HepG2 (cell line): ENCODE data around the gene KIF6. TPM values are rescaled to one million over a fixed set of nuclear protein-coding genes. Genes with fewer than 3 reads are reported as not detected.

Experiments
- ATAC-seq: fragments of 200-7000 bp; cut with Tn5 transposase; 3 replicates; pipeline ENCODE4 v1.9.1; 2020; ENCODE audit warnings: mild to moderate bottlenecking, moderate library complexity
- BruUV-seq: library from RNA; stranded (reverse); fragments of 400-500 nt; replicated peaks from 2 replicates; lab custom pipeline; 2021; lab: Mats Ljungman, UMichigan
- CTCF ChIA-PET: fragments of 300-600 bp; formaldehyde crosslinking; extraction: SDS; loops from one replicate; lab custom pipeline; 2021; ENCODE audit warnings: low total read pairs, inconsistent platforms, low intra/inter-chr PET ratio; lab: Yijun Ruan, JAX
- POLR2A ChIA-PET: fragments of 350-600 bp; sonication (Branson Sonifier 250); formaldehyde crosslinking; loops from one replicate; lab custom pipeline; 2020; ENCODE audit warnings: antibody characterized with exemption, inconsistent platforms; lab: Yijun Ruan, JAX
- DNase-seq: peaks from one replicate; pipeline ENCODE4 v3.0.0-alpha.2; 2015; ENCODE audit warnings: low spot score
- FAIRE-seq: peaks from 3 replicates; lab custom pipeline; 2011; peaks lifted over from hg19 to GRCh38; lab: Jason Lieb, UNC
- H2AFZ ChIP-seq: one replicate; pipeline ENCODE4 v1.6.1; 2011; ENCODE audit warnings: low read length, inconsistent platforms
- H3K27ac ChIP-seq: fragments of 300-600 bp; 3 replicates; pipeline ENCODE4 v1.8.0; 2011; ENCODE audit warnings: mixed run types, mild to moderate bottlenecking, mixed read lengths, low read length, inconsistent platforms; ENCODE audit not compliant: insufficient read depth; ENCODE audit errors: extremely low read length
- H3K27me3 ChIP-seq, 2 experiments: fragments of 200-600 bp in 1 of 2; 2 replicates in 1 of 2; 3 replicates in 1 of 2; pipeline versions ENCODE4 v1.6.0 to v1.8.0; 2011; ENCODE audit warnings: low read length in 2 of 2, mild to moderate bottlenecking in 2 of 2, moderate library complexity in 2 of 2, inconsistent platforms in 1 of 2; ENCODE audit not compliant: insufficient read depth in 2 of 2, control insufficient read depth in 1 of 2
- H3K36me3 ChIP-seq, 2 experiments: fragments of 200-600 bp in 1 of 2; replicated peaks in 1 of 2; 2 replicates in 1 of 2; 3 replicates in 1 of 2; pipeline versions ENCODE4 v1.5.1 to v1.8.0; 2011; ENCODE audit warnings: low read length in 2 of 2, inconsistent platforms in 1 of 2; ENCODE audit not compliant: insufficient read depth in 2 of 2, control insufficient read depth in 1 of 2
- H3K4me1 ChIP-seq: 2 replicates; pipeline ENCODE4 v1.5.1; 2012; ENCODE audit warnings: low read length, inconsistent platforms; ENCODE audit not compliant: insufficient read depth
- H3K4me2 ChIP-seq: 2 replicates; pipeline ENCODE4 v1.6.0; 2011; ENCODE audit warnings: low read depth, low read length, inconsistent platforms
- H3K4me3 ChIP-seq, 3 experiments: fragments of 200-600 bp in 1 of 3; sonication (generic), shearing (Covaris generic) in 1 of 3; replicated peaks in 1 of 3; 2 replicates each; pipeline ENCODE4 v1.5.1; 2011 to 2016; ENCODE audit warnings: low read length in 3 of 3, inconsistent platforms in 2 of 3, low read depth in 2 of 3, mild to moderate bottlenecking in 2 of 3, control low read depth in 1 of 3, mixed read lengths in 1 of 3; ENCODE audit not compliant: insufficient read depth in 1 of 3
- H3K79me2 ChIP-seq: one replicate; pipeline ENCODE4 v1.6.1; 2011; ENCODE audit warnings: low read length, inconsistent platforms; ENCODE audit not compliant: insufficient read depth
- H3K9ac ChIP-seq: 2 replicates; pipeline ENCODE4 v1.6.0; 2011; ENCODE audit warnings: mild to moderate bottlenecking, low read depth, low read length, inconsistent platforms; ENCODE audit not compliant: insufficient read depth
- H3K9me3 ChIP-seq: 2 replicates; pipeline ENCODE4 v1.5.1; 2012; ENCODE audit warnings: mild to moderate bottlenecking, low read length
- H4K20me1 ChIP-seq: 2 replicates; pipeline ENCODE4 v1.6.0; 2011; ENCODE audit warnings: inconsistent platforms, mild to moderate bottlenecking, low read length, moderate library complexity; ENCODE audit not compliant: insufficient read depth
- ARID3A ChIP-seq: IDR thresholded peaks from 2 replicates; pipeline ENCODE4 v1.6.1; 2012; ENCODE audit warnings: low read depth, low read length, improper control_type of control experiment
- CENPT ChIP-seq: sonication (generic); formaldehyde crosslinking; IDR thresholded peaks from 2 replicates; pipeline ENCODE4 v1.8.0; 2022; ENCODE audit warnings: low read depth, mild to moderate bottlenecking, moderate library complexity, missing genetic modification reagents
- NCOA5 ChIP-seq: sonication (generic); formaldehyde crosslinking; IDR thresholded peaks from 2 replicates; pipeline ENCODE4 v1.4.0; 2020; ENCODE audit warnings: missing genetic modification reagents
- PPARG ChIP-seq: conservative IDR thresholded peaks from 2 replicates; pipeline ENCODE4 v1.6.1; 2016; ENCODE audit warnings: missing biosample characterization, missing genetic modification reagents
- SP5 ChIP-seq: IDR thresholded peaks from 2 replicates; pipeline ENCODE4 v1.6.1; 2016; ENCODE audit warnings: low read depth, borderline replicate concordance
- SPEN ChIP-seq: sonication (generic); formaldehyde crosslinking; IDR thresholded peaks from 2 replicates; pipeline ENCODE4 v1.5.1; 2020; ENCODE audit warnings: low read depth, mild to moderate bottlenecking, missing genetic modification reagents
- TCF12 ChIP-seq, 2 experiments: fragments of 450-650 bp in 1 of 2; sonication (generic) in 1 of 2; formaldehyde crosslinking in 1 of 2; IDR thresholded peaks; 2 replicates each; pipeline versions ENCODE4 v1.6.1 to v1.8.0; 2017 to 2022; ENCODE audit warnings: antibody characterized with exemption in 1 of 2, mild to moderate bottlenecking in 1 of 2, missing genetic modification reagents in 1 of 2, moderate library complexity in 1 of 2
- ZBTB21 ChIP-seq: sonication (generic); formaldehyde crosslinking; IDR thresholded peaks from 2 replicates; pipeline ENCODE4 v1.4.0; 2020; ENCODE audit warnings: missing genetic modification reagents
- ZNF136 ChIP-seq: sonication (generic); formaldehyde crosslinking; IDR thresholded peaks from 2 replicates; pipeline ENCODE4 v1.8.1; 2022; ENCODE audit warnings: low read depth, mild to moderate bottlenecking, moderate library complexity, missing genetic modification reagents
- ZNF850 ChIP-seq: sonication (generic); formaldehyde crosslinking; conservative IDR thresholded peaks from 2 replicates; pipeline ENCODE4 v1.9.0; 2021; ENCODE audit warnings: mild to moderate bottlenecking, missing genetic modification reagents
- WGBS: methylation state at CpG from one replicate; pipeline ENCODE4 v1.1.6; 2017; ENCODE audit warnings: low lambda C conversion rate; 5-methylcytosine and 5-hydroxymethylcytosine counted together
- in situ Hi-C: cut with HindIII; loops from 2 replicates; pipeline ENCODE4 v1.10.0; 2017; ENCODE audit warnings: low pct_unique_long_range_greater_than_20kb; ENCODE audit not compliant: extremely low pct_ligation_motif_present
- intact Hi-C: fragments of 100-400 bp; cut with micrococcal nuclease; formaldehyde crosslinking; loops from one replicate; pipeline ENCODE4 v1.10.0; 2022; ENCODE audit not compliant: unreplicated experiment
- polyA plus RNA-seq, 8 experiments: library from polyadenylated mRNA; depleted of rRNA in 3 of 8; stranded (reverse) in 7 of 8; unstranded in 1 of 8; fragments of >200 nt; fragmentation: Illumina TruSeq in 4 of 8; extraction: Trizol in 4 of 8; gene quantifications; 2 replicates each; pipeline versions ENCODE4 v1.2.1 to v1.2.3, GENCODE V29; 2011 to 2016; ENCODE audit warnings: low read depth in 4 of 8, missing spikeins in 1 of 8, mixed read lengths in 1 of 8; ENCODE audit not compliant: insufficient read depth in 1 of 8
- total RNA-seq, 5 experiments: library from RNA; depleted of rRNA; stranded (reverse); fragments of >200 nt; fragmentation: Illumina TruSeq; extraction: Trizol; gene quantifications; 2 replicates each; pipeline ENCODE4 v1.2.3, GENCODE V29; 2016; ENCODE audit warnings: low read depth in 1 of 5
- TF ChIP-seq, protein P1 (sequence below): sonication (generic); formaldehyde crosslinking; IDR thresholded peaks from 2 replicates; pipeline ENCODE4 v1.4.0; 2020; ENCODE audit warnings: missing genetic modification reagents
- TF ChIP-seq, protein P2 (sequence below): sonication (generic); formaldehyde crosslinking; IDR thresholded peaks from 2 replicates; pipeline ENCODE4 v1.5.1; 2020; ENCODE audit warnings: mild to moderate bottlenecking, missing genetic modification reagents, moderate library complexity

Gene KIF6
- total and polyA plus RNA-seq, 2 of the 13 experiments (the other 11 are each of a cell fraction or from before 2014, with no cell fraction given), result 0.04 to 0.27 TPM

GRCh38 chr6:39289490-39289889 lies 435.7 kb downstream of the KIF6 start:
- TF ChIP-seq TCF12 (IDR thresholded peaks at IDR 0.05), result no peak
- TF ChIP-seq TCF12 (CRISPR knock-in tag; IDR thresholded peaks at IDR 0.05), result no peak
- Histone ChIP-seq H3K4me2 (no peak overlapping the region), H3K4me1 (no peaks in the 10 kb centered on the region), H4K20me1 (no peaks in the 10 kb centered on the region), H3K79me2 (no peaks in the 10 kb centered on the region), H3K36me3 (no peaks in the 10 kb centered on the region), H3K9me3 (no peaks in the 10 kb centered on the region), H3K27ac (no peak overlapping the region), H3K4me3 (no peak overlapping the region), H3K9ac (no peak overlapping the region), H3K27me3 (no peaks in the 10 kb centered on the region; a peak in 1 of 5 replicates), H2AFZ (no peak overlapping the region)
- ChIA-PET POLR2A (no interaction called here), CTCF (no interaction called here)
- intact Hi-C loops, result no loop called here
- ATAC-seq (no peak), DNase-seq (no peak), FAIRE-seq (no peak)
- BruUV-seq, result no TSS peak
- in situ Hi-C loops, result no loop called here
- 70% methylated on average over 2 of the region's 2 CpGs for WGBS

GRCh38 chr6:39287601-39288000 lies 437.6 kb downstream of the KIF6 start:
- BruUV-seq, result no TSS peak
- no peaks in the 10 kb centered on the region; a peak in 1 of 5 replicates for H3K27me3 ChIP-seq
- H3K9me3 ChIP-seq, result no peaks in the 10 kb centered on the region
- ChIA-PET CTCF (no interaction called here), POLR2A (interaction anchor here (0.7 kb wide), 1 partner anchor 24 kb away, joined by 3 read pairs; no protein-coding TSS in a partner anchor)
- no peaks in the 10 kb centered on the region for H3K36me3 ChIP-seq
- H3K9ac ChIP-seq, result no peak overlapping the region
- in situ Hi-C loops (no loop called here), intact Hi-C loops (no loop called here)
- H4K20me1 ChIP-seq, result no peaks in the 10 kb centered on the region
- no peak overlapping the region for H3K4me3 ChIP-seq
- no peak overlapping the region for H2AFZ ChIP-seq
- FAIRE-seq, result no peak
- no peak for ATAC-seq
- H3K27ac ChIP-seq, result no peak overlapping the region
- no peak overlapping the region for H3K4me2 ChIP-seq
- no peak for DNase-seq
- no peaks in the 10 kb centered on the region for H3K4me1 ChIP-seq
- WGBS, result 51% methylated on average over 3 of the region's 3 CpGs
- H3K79me2 ChIP-seq, result no peaks in the 10 kb centered on the region
- TF ChIP-seq SP5 (CRISPR knock-in tag) (no peak), ZNF136 (no peak), NCOA5 (CRISPR knock-in tag) (no peak), CENPT (no peak), ZNF850 (CRISPR knock-in tag) (no peak), SPEN (CRISPR knock-in tag) (no peak), PPARG (CRISPR knock-in tag) (no peak), ARID3A (no peak), ZBTB21 (CRISPR knock-in tag) (no peak)
- TF ChIP-seq, protein P1, sequence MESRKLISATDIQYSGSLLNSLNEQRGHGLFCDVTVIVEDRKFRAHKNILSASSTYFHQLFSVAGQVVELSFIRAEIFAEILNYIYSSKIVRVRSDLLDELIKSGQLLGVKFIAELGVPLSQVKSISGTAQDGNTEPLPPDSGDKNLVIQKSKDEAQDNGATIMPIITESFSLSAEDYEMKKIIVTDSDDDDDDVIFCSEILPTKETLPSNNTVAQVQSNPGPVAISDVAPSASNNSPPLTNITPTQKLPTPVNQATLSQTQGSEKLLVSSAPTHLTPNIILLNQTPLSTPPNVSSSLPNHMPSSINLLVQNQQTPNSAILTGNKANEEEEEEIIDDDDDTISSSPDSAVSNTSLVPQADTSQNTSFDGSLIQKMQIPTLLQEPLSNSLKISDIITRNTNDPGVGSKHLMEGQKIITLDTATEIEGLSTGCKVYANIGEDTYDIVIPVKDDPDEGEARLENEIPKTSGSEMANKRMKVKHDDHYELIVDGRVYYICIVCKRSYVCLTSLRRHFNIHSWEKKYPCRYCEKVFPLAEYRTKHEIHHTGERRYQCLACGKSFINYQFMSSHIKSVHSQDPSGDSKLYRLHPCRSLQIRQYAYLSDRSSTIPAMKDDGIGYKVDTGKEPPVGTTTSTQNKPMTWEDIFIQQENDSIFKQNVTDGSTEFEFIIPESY (CRISPR knock-in tag), result no peak
- TF ChIP-seq, protein P2, sequence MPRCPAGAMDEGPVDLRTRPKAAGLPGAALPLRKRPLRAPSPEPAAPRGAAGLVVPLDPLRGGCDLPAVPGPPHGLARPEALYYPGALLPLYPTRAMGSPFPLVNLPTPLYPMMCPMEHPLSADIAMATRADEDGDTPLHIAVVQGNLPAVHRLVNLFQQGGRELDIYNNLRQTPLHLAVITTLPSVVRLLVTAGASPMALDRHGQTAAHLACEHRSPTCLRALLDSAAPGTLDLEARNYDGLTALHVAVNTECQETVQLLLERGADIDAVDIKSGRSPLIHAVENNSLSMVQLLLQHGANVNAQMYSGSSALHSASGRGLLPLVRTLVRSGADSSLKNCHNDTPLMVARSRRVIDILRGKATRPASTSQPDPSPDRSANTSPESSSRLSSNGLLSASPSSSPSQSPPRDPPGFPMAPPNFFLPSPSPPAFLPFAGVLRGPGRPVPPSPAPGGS (CRISPR knock-in tag), result no peak
- TF ChIP-seq, all 625 proteins: peak for 0
